Measurements from ENCODE around the gene P2RY12. TPM values are rescaled to one million over a fixed set of nuclear protein-coding genes. Genes with fewer than 3 reads are reported as not detected.

P2RY12 gene
- total RNA-seq, 6 donors from 2014 or later, result 0.22 to 3.9 (median 2.8) TPM; not detected in 1

DNA sequence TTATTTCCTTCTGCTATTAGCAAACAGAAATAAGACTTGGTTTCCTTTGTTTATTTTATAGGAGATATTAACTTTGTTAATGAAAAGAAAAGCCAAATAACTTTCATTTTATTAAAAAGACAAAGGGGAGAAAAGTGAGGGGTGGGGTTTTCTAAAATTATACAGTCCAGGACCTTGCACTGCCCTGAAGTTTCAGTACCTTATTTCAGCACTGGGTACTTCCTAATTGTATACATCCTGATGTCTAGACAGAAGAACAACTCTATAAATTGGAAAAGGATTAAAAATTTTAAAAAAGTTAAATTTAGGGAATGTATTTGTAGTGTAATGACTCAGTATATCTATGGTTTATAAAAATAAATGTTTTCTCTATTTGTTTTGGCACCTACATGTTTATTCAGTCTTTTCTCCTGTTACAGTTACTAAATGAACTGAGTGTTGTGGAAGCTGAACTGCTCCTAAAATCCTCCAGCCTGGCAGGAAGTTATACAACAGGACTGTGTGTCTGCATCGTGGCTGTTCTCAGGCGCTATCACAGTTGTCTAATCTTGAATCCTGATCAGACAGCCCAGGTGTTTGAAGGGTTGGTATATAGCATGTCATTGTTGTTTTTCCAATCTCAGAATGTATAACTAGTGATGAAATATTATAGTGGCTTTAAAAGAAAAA lies 27.6 kb downstream of the P2RY12 start:
- no peak for TF ChIP-seq CTCF (IDR thresholded peaks at IDR 0.05)
- peaks cover 0 to 4% (median 0%) of the 10 kb centered on the region in 4 donors for H3K4me1 ChIP-seq
- no peak overlapping the region for H3K27ac ChIP-seq
- 23 to 37% methylated on average over 2 of the region's 2 CpGs for WGBS, 2 donors
- no peaks in the 10 kb centered on the region for H3K27me3 ChIP-seq
- H3K4me3 ChIP-seq, result no peak overlapping the region
- ATAC-seq (ENCODE audit: low FRiP score in 2 of 2) (peak in 1 of 2 donors; percentile 39), DNase-seq (no peak)
- no peaks in the 10 kb centered on the region for H3K9me3 ChIP-seq
- H3K36me3 ChIP-seq, result no peaks in the 10 kb centered on the region

GRCh38 chr3:151351648-151352047 lies 32.9 kb downstream of the P2RY12 start:
- TF ChIP-seq CTCF (IDR thresholded peaks at IDR 0.05) (no peak), POLR2A (IDR thresholded peaks at IDR 0.05) (no peak), EP300 (IDR thresholded peaks at IDR 0.05) (no peak), POLR2AphosphoS5 (IDR thresholded peaks at IDR 0.05) (no peak)

DNA sequence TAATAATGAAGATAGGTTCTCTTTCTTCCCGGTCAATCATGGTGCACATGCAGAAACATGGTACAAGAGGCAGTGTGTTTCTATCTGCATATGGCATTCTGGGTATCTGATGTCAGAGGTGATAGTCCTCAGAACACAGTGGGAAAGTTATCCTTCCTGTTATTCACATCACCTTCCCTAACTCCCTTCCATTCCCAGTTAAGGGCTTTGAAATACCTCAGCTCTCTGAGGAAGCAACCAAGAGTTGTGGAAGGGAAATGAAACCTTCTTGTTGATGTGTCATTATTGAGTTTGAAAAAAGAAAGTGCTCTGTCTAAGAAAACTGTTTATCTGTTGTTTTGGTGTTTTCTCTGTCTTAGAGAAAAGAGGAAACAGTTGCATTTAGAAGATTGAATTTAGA lies 33.3 kb downstream of the P2RY12 start:
- peak in 1 of 2 donors; percentile 55 for ATAC-seq (ENCODE audit: low FRiP score in 2 of 2)

More at GRCh38 chr3:151351648-151352047, 32.9 kb downstream of the P2RY12 start:
- DNase-seq (no peak), ATAC-seq (ENCODE audit: low FRiP score in 2 of 2) (peak in 1 of 2 donors; percentile 45)
- no peaks in the 10 kb centered on the region for H3K9me3 ChIP-seq
- H3K4me3 ChIP-seq, result no peak overlapping the region
- H3K4me1 ChIP-seq, result no peaks in the 10 kb centered on the region
- H3K27me3 ChIP-seq, result no peaks in the 10 kb centered on the region
- H3K36me3 ChIP-seq, result no peaks in the 10 kb centered on the region
- peak overlapping the region in 3 of 4 donors; percentile 38 to 61 (median 61) for H3K27ac ChIP-seq
- WGBS, 2 donors, result 68 to 79% methylated on average over 4 of the region's 4 CpGs

GRCh38 chr3:151350656-151351055 lies 33.9 kb downstream of the P2RY12 start:
- TF ChIP-seq POLR2A (IDR thresholded peaks at IDR 0.05) (no peak), EP300 (IDR thresholded peaks at IDR 0.05) (no peak), CTCF (IDR thresholded peaks at IDR 0.05) (no peak), POLR2AphosphoS5 (IDR thresholded peaks at IDR 0.05) (no peak)

More for the DNA sequence above, 33.3 kb downstream of the P2RY12 start:
- H3K27me3 ChIP-seq, result no peaks in the 10 kb centered on the region
- H3K27ac ChIP-seq, result peak overlapping the region in 3 of 4 donors; percentile 38 to 61 (median 61)
- H3K4me3 ChIP-seq, result no peak overlapping the region
- TF ChIP-seq POLR2A (IDR thresholded peaks at IDR 0.05) (no peak), EP300 (IDR thresholded peaks at IDR 0.05) (no peak), CTCF (IDR thresholded peaks at IDR 0.05) (no peak), POLR2AphosphoS5 (IDR thresholded peaks at IDR 0.05) (no peak)
- DNase-seq, result no peak
- no peaks in the 10 kb centered on the region for H3K36me3 ChIP-seq
- WGBS, 2 donors, result 92 to 96% methylated on average over 1 of the region's 1 CpG
- no peaks in the 10 kb centered on the region for H3K9me3 ChIP-seq
- no peaks in the 10 kb centered on the region for H3K4me1 ChIP-seq

GRCh38 chr3:151347432-151347831 lies 37.1 kb downstream of the P2RY12 start:
- no peaks in the 10 kb centered on the region for H3K9me3 ChIP-seq
- H3K27me3 ChIP-seq, result no peaks in the 10 kb centered on the region
- DNase-seq, result peak in 1 of 2 donors; percentile 65
- WGBS, 2 donors, result 44 to 64% methylated on average over 6 of the region's 6 CpGs
- TF ChIP-seq POLR2AphosphoS5 (IDR thresholded peaks at IDR 0.05), result peak; percentile 37 to 68
- no peak for TF ChIP-seq CTCF (IDR thresholded peaks at IDR 0.05)
- peak overlapping the region in 3 of 4 donors; percentile 62 to 73 (median 72) for H3K27ac ChIP-seq
- no peaks in the 10 kb centered on the region for H3K36me3 ChIP-seq
- H3K4me3 ChIP-seq, result no peak overlapping the region
- peak; percentile 83 to 84 for ATAC-seq (ENCODE audit: low FRiP score in 2 of 2)
- H3K4me1 ChIP-seq, result no peaks in the 10 kb centered on the region

More at GRCh38 chr3:151350656-151351055, 33.9 kb downstream of the P2RY12 start:
- Histone ChIP-seq H3K27me3 (no peaks in the 10 kb centered on the region), H3K36me3 (no peaks in the 10 kb centered on the region), H3K9me3 (no peaks in the 10 kb centered on the region), H3K4me1 (no peaks in the 10 kb centered on the region), H3K27ac (peak overlapping the region in 1 of 4 donors; percentile 61), H3K4me3 (no peak overlapping the region)
- 31 to 41% methylated on average over 1 of the region's 1 CpG for WGBS, 2 donors
- DNase-seq (no peak), ATAC-seq (ENCODE audit: low FRiP score in 2 of 2) (no peak)
